ENCODE measurements around the gene ELOVL6. TPM values are rescaled to one million over a fixed set of nuclear protein-coding genes. Genes with fewer than 3 reads are reported as not detected.

Gene ELOVL6
- total RNA-seq, 1 experiment from 2014 or later = 38.7 TPM

DNA sequence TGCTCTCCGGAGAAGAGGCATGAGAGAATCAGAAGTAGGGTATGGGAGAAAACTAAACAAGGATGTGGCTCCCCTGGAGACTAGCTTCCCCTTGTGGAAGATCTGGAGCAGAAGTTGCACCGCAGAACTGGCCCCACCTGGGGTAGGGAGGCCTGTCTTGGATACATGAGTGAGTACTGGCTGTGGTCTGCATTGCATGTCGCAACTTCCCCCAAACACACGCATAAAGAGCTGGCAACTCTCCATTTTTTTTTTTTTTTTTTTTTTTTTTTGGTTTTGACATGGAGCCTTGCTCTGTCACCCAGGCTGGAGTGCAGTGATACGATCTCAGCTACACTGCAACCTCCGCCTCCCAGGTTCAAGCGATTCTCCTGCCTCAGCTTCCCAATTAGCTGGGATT is 165.8 kb downstream of the ELOVL6 start (continued):
- TF ChIP-seq, protein P1, sequence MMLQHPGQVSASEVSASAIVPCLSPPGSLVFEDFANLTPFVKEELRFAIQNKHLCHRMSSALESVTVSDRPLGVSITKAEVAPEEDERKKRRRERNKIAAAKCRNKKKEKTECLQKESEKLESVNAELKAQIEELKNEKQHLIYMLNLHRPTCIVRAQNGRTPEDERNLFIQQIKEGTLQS (IDR thresholded peaks at IDR 0.05) = no peak
- no peak for TF ChIP-seq SRF (IDR thresholded peaks at IDR 0.05; ENCODE audit: low read depth)
- no peak for TF ChIP-seq SIN3A (IDR thresholded peaks at IDR 0.05; ENCODE audit: low read depth)
- no peak for TF ChIP-seq POLR2A (IDR thresholded peaks at IDR 0.05; ENCODE audit: borderline replicate concordance, extremely low read depth, insufficient read depth, insufficient read length)
- TF ChIP-seq YY1 (IDR thresholded peaks at IDR 0.05; ENCODE audit: extremely low read depth, insufficient replicate concordance, low read depth, low read length) = no peak
- TF ChIP-seq, protein P2, sequence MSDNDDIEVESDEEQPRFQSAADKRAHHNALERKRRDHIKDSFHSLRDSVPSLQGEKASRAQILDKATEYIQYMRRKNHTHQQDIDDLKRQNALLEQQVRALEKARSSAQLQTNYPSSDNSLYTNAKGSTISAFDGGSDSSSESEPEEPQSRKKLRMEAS (IDR thresholded peaks at IDR 0.05) = no peak

DNA sequence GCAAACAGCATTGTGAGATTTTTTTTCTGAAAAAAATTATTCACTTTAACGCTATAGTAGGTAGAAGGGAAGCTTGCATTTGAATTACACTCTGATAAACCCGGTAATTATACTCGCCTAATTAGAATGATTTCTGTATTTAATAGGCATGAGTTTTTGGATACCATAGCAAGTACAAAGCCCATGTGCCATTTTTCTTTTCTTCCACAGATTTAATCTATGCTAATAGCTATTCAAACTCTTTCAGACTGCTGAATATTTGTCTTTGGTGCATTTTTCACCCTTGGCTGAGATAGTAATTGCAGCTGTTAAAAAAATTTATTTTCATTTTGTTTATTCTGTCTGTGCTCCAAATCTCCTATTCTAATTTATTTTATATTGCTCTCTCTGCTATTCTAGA is 172.7 kb downstream of the ELOVL6 start:
- Histone ChIP-seq H3K9me2 (ENCODE audit: insufficient read depth) (no peaks in the 10 kb centered on the region), H3K79me2 (ENCODE audit: insufficient read depth, low read length) (no peaks in the 10 kb centered on the region), H3K9me3 (ENCODE audit: control insufficient read depth in 1 of 2, insufficient read depth in 1 of 2, low read depth in 1 of 2, low read length in 2 of 2) (no peaks in the 10 kb centered on the region), H3K36me3 (ENCODE audit: control insufficient read depth in 1 of 2, insufficient read depth in 2 of 2, low read length in 2 of 2) (no peaks in the 10 kb centered on the region), H3K27me3 (ENCODE audit: insufficient read depth, low read length) (no peaks in the 10 kb centered on the region), H3K4me3 (replicated peaks in 1 of 2; ENCODE audit: low read depth in 1 of 2, low read length in 2 of 2) (no peak overlapping the region), H3K27ac (ENCODE audit: low read depth, low read length) (no peak overlapping the region), H4K20me1 (ENCODE audit: insufficient read depth) (no peaks in the 10 kb centered on the region), H2AFZ (ENCODE audit: low read depth, low read length, poor library complexity, severe bottlenecking) (no peak overlapping the region), H3K4me1 (ENCODE audit: control insufficient read depth in 1 of 2, insufficient read depth in 2 of 2, low read length in 2 of 2) (no peaks in the 10 kb centered on the region), H3K4me2 (ENCODE audit: low read length) (no peak overlapping the region), H3K9ac (ENCODE audit: low read length) (no peak overlapping the region)
- no TSS peak for BruUV-seq (replicated peaks)
- no peak for TF ChIP-seq CBX3 (IDR thresholded peaks at IDR 0.05; ENCODE audit: low read depth)
- no peak for TF ChIP-seq JUND (IDR thresholded peaks at IDR 0.05)
- TF ChIP-seq EGR1 (IDR thresholded peaks at IDR 0.05; ENCODE audit: low read depth) = no peak
- TF ChIP-seq, protein P2 (IDR thresholded peaks at IDR 0.05) = no peak
- no peak for TF ChIP-seq FOSL1 (IDR thresholded peaks at IDR 0.05; ENCODE audit: low read depth)
- TF ChIP-seq SP1 (IDR thresholded peaks at IDR 0.05; ENCODE audit: low read depth) = no peak
- TF ChIP-seq, protein P1 (IDR thresholded peaks at IDR 0.05) = no peak
- no peak for TF ChIP-seq CEBPB (IDR thresholded peaks at IDR 0.05; ENCODE audit: low read depth)
- no peak for TF ChIP-seq TCF7L2 (IDR thresholded peaks at IDR 0.05; ENCODE audit: borderline replicate concordance, extremely low read depth, insufficient read depth, insufficient read length)
- TF ChIP-seq EZH2phosphoT487 (IDR thresholded peaks at IDR 0.05; ENCODE audit: borderline replicate concordance) = no peak
- TF ChIP-seq, protein P3, sequence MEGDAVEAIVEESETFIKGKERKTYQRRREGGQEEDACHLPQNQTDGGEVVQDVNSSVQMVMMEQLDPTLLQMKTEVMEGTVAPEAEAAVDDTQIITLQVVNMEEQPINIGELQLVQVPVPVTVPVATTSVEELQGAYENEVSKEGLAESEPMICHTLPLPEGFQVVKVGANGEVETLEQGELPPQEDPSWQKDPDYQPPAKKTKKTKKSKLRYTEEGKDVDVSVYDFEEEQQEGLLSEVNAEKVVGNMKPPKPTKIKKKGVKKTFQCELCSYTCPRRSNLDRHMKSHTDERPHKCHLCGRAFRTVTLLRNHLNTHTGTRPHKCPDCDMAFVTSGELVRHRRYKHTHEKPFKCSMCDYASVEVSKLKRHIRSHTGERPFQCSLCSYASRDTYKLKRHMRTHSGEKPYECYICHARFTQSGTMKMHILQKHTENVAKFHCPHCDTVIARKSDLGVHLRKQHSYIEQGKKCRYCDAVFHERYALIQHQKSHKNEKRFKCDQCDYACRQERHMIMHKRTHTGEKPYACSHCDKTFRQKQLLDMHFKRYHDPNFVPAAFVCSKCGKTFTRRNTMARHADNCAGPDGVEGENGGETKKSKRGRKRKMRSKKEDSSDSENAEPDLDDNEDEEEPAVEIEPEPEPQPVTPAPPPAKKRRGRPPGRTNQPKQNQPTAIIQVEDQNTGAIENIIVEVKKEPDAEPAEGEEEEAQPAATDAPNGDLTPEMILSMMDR (IDR thresholded peaks at IDR 0.05 in 2 of 3, conservative IDR thresholded peaks at IDR 0.05 in 1 of 3; ENCODE audit: borderline replicate concordance in 1 of 3, insufficient read depth in 1 of 3, low read depth in 2 of 3, low read length in 2 of 3) = no peak
- no peak for TF ChIP-seq RAD21 (IDR thresholded peaks at IDR 0.05; ENCODE audit: low read depth)
- TF ChIP-seq ZFX (IDR thresholded peaks at IDR 0.05) = no peak
- no peak for TF ChIP-seq ZNF274 (IDR thresholded peaks at IDR 0.05; ENCODE audit: low read depth, low read length)
- TF ChIP-seq EZH2 (IDR thresholded peaks at IDR 0.05) = no peak
- no peak for TF ChIP-seq SIN3A (IDR thresholded peaks at IDR 0.05; ENCODE audit: low read depth)
- TF ChIP-seq, protein P4, sequence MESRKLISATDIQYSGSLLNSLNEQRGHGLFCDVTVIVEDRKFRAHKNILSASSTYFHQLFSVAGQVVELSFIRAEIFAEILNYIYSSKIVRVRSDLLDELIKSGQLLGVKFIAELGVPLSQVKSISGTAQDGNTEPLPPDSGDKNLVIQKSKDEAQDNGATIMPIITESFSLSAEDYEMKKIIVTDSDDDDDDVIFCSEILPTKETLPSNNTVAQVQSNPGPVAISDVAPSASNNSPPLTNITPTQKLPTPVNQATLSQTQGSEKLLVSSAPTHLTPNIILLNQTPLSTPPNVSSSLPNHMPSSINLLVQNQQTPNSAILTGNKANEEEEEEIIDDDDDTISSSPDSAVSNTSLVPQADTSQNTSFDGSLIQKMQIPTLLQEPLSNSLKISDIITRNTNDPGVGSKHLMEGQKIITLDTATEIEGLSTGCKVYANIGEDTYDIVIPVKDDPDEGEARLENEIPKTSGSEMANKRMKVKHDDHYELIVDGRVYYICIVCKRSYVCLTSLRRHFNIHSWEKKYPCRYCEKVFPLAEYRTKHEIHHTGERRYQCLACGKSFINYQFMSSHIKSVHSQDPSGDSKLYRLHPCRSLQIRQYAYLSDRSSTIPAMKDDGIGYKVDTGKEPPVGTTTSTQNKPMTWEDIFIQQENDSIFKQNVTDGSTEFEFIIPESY (IDR thresholded peaks at IDR 0.05; ENCODE audit: extremely low read depth, insufficient replicate concordance, low read length) = no peak
- no peak for TF ChIP-seq ELF1 (IDR thresholded peaks at IDR 0.05; ENCODE audit: borderline replicate concordance, low read depth)
- no peak for TF ChIP-seq SRF (IDR thresholded peaks at IDR 0.05; ENCODE audit: low read depth)
- ATAC-seq (no peak), DNase-seq (ENCODE audit: low read depth, low spot score) (no peak)
- RAD21 ChIA-PET (ENCODE audit: low non-redundant PET in 1 of 2, low total read pairs in 2 of 2, uncharacterized antibody in 2 of 2, unreplicated experiment in 2 of 2) = no interaction called here
- intact Hi-C loops (cut with micrococcal nuclease) = no loop called here
- POLR2A ChIA-PET = no interaction called here
- CTCF ChIA-PET = no interaction called here
